A673 (cell line): ENCODE data around the gene ZBTB21.

Experiments
- EZH2 ChIP-seq: fragments of 200-600 bp; sonication (generic); IDR thresholded peaks from 2 replicates; pipeline ENCODE4 v1.6.1; 2017; ENCODE audit warnings: borderline replicate concordance, low read depth, mild to moderate bottlenecking, mixed read lengths, antibody characterized with exemption, low read length; ENCODE audit not compliant: poor library complexity, severe bottlenecking
- TF ChIP-seq, protein P1 (sequence below): fragments of 300-800, 200-600 bp; sonication (generic); conservative IDR thresholded peaks from 2 replicates; pipeline ENCODE4 v1.5.1; 2017; ENCODE audit warnings: low read depth, mild to moderate bottlenecking, antibody characterized with exemption, low read length, moderate library complexity, mixed read lengths

DNA sequence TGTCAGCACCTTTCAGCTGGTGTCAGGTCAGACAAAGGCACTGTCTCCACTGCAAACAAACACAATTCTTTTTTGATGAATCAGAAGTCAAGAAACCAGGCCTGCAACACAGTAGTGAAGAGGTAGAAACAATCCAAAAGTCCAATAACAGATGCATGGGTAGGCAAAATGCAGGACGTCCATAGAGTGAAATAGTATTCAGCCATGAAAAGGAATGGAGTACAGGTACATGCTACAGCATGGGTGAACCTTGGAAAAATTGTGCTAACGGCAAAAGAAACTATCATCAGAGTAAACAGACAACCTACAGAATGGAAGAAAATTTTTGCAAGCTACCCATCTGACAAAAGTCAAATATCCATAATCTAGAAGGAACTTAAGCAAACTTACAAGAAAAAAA, 26.2 kb upstream of the ZBTB21 start:
- TF ChIP-seq, protein P1, sequence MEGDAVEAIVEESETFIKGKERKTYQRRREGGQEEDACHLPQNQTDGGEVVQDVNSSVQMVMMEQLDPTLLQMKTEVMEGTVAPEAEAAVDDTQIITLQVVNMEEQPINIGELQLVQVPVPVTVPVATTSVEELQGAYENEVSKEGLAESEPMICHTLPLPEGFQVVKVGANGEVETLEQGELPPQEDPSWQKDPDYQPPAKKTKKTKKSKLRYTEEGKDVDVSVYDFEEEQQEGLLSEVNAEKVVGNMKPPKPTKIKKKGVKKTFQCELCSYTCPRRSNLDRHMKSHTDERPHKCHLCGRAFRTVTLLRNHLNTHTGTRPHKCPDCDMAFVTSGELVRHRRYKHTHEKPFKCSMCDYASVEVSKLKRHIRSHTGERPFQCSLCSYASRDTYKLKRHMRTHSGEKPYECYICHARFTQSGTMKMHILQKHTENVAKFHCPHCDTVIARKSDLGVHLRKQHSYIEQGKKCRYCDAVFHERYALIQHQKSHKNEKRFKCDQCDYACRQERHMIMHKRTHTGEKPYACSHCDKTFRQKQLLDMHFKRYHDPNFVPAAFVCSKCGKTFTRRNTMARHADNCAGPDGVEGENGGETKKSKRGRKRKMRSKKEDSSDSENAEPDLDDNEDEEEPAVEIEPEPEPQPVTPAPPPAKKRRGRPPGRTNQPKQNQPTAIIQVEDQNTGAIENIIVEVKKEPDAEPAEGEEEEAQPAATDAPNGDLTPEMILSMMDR = no peak
- no peak for TF ChIP-seq EZH2
